HPDE6-E6E7 (cell line): ENCODE measurements around the gene ABHD10.
"Not testable (repeated sequence)": the region's sequence is repeated elsewhere in the genome, so short reads cannot be mapped to it uniquely, and the experiment has no call there.

Experiments used
- DNase-seq: peaks from one replicate; pipeline ENCODE4 v3.0.0; 2011; ENCODE audit warnings: missing footprints; ENCODE audit errors: extremely low spot score

ABHD10 gene

DNA sequence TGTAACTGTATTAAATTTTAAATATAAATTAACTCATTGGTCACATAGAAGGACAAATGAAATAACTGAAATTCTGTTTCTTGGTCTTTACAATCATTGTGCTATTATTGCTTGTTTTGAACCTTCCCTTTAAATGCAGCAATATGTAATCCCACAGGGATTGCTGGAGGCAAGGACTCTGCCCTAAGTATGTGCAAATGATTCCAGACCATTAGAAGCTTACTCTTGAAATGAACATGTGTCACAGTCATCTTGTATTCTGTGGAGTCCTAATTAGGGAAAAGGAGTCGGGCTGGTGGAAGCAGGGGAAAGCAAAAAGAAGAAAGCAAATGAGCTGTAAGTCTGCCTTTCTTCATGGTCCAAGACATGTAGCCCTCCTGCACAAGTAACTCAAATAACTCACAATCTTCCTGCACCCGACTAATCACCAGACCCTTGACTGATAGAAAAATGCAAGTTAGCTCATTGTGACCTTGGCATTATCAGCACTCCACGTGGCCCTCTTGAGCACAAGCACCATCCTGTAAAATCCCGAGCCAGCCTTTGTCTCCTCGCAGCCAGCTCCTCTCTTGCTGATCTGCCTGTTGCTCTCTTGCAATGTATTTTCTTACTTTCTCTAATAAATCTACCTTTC, 53.4 kb downstream of the ABHD10 start:
- no peak for DNase-seq

DNA sequence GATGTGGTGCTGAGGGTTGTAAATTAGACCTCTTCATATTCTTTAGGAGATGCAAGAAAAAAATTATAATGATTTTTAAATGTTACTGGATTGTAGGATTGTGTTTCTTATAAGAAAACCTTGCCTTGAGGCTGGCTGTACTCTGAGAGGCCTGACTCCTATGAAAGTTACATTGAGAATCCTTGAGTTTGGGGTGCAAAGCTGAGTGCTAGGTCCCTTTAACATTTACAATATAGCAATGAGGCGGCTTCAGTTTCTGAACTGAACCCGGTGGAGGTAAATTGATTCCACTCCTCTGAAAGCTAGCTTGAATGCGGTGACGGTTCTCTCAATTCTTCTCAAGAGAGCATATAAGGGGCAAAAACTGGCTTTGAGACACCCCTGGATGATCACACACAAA, 55.6 kb downstream of the ABHD10 start, which contains the start of gene TMPRSS7:
TMPRSS7 (plus strand) TSS at position 301 of the 400 bp plus-strand sequence. CDS start 110 bp downstream, outside the sequence.
- no peak for DNase-seq

DNA sequence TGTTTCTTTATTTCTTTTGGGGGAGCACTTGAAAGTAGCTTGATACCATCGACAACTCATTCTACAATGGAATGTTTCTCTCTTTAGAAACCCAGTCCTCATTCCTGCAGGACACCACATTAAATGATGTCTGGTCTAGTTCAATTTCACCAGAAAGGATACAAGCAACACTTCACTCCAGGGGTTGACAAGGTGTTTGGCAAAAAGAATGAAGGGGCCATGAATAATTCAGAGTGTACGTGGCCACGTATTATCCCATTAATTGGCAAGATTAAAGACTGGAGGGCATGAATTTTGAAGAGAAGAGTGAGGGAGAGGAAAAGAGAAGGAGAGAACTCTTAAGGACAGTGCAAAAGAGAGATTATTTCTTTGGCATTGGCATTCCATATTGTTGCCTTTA, 56.4 kb downstream of the ABHD10 start:
- DNase-seq = no peak

- DNase-seq = not testable (repeated sequence)
Observed at GRCh38 chr3:112037194-112037593, 58.4 kb downstream of the ABHD10 start.

DNA sequence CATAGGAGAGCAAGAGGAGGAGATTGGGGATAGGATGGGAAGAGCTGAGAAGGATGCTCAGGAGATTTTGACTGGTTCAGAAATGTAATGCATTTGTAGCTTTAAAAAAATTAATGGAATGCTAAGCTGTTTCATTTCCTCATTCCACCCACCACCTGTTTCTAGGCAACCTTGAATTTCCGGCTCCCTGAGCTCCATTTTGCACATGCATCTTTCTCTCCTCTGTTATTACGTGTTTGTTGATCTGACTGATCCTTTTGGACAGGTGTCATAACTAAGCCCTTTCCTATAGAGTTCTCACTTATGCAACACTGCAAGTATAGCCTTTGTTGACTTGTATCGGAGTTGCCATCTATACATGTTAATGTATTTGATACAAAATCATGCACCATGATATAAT, 60.0 kb downstream of the ABHD10 start:
- DNase-seq = peak; percentile 32

- no peak for DNase-seq
Observed at GRCh38 chr3:112041321-112041720, 62.5 kb downstream of the ABHD10 start.

GRCh38 chr3:112042842-112043280, 64.0 kb downstream of the ABHD10 start:
- no peak for DNase-seq
